Naive thymus-derived CD4-positive, alpha-beta T cell (primary cell): ENCODE data around the gene UNC13A. TPM values are rescaled to one million over a fixed set of nuclear protein-coding genes. Genes with fewer than 3 reads are reported as not detected.

ENCODE experiments used
- ATAC-seq: fragments of 150-1000 bp; cut with Tn5 transposase; 2 replicates; pipeline ENCODE4 v1.10.0; 2021; ENCODE audit warnings: mild to moderate bottlenecking, moderate library complexity
- CTCF ChIA-PET: fragments of 350-600 bp; sonication (Branson Sonifier 250); formaldehyde crosslinking; loops from one replicate; lab custom pipeline; 2021; ENCODE audit warnings: antibody characterized with exemption; lab: Charles Lee
- POLR2A ChIA-PET: fragments of 350-600 bp; sonication (Branson Sonifier 250); formaldehyde crosslinking; loops from one replicate; lab custom pipeline; 2021; ENCODE audit warnings: antibody characterized with exemption, inconsistent platforms; lab: Charles Lee
- DNase-seq, 9 donors: peaks; one replicate each; pipeline versions ENCODE4 v3.0.0 to v3.0.0-alpha.2; 2020 to 2022; ENCODE audit warnings: mixed read lengths in 1 of 9
- H3K27ac ChIP-seq: one replicate; pipeline ENCODE4 v1.7.0; 2013; ENCODE audit warnings: mild to moderate bottlenecking, low read depth, low read length, moderate library complexity
- H3K27me3 ChIP-seq, 2 donors: one replicate each; pipeline ENCODE4 v1.7.0; 2013; ENCODE audit warnings: low read length in 2 of 2, mild to moderate bottlenecking in 2 of 2, moderate library complexity in 2 of 2; ENCODE audit not compliant: control insufficient read depth in 2 of 2, insufficient read depth in 2 of 2
- H3K36me3 ChIP-seq, 3 experiments: 1 replicate in 2 of 3; 2 replicates in 1 of 3; pipeline ENCODE4 v1.7.0; 2013; ENCODE audit warnings: low read length in 3 of 3, mild to moderate bottlenecking in 3 of 3, moderate library complexity in 1 of 3; ENCODE audit not compliant: insufficient read depth in 3 of 3, control insufficient read depth in 2 of 3
- H3K4me1 ChIP-seq, 2 donors: one replicate each; pipeline ENCODE4 v1.7.0; 2013; ENCODE audit warnings: low read length in 2 of 2, mild to moderate bottlenecking in 2 of 2, moderate library complexity in 1 of 2; ENCODE audit not compliant: control insufficient read depth in 2 of 2, insufficient read depth in 2 of 2
- H3K4me3 ChIP-seq: 2 replicates; pipeline ENCODE4 v1.7.0; 2013; ENCODE audit warnings: mild to moderate bottlenecking, low read length
- H3K9me3 ChIP-seq, 3 experiments: 1 replicate in 2 of 3; 2 replicates in 1 of 3; pipeline ENCODE4 v1.7.0; 2013; ENCODE audit warnings: low read length in 3 of 3; ENCODE audit not compliant: control insufficient read depth in 2 of 3
- H3K27ac Mint-ChIP-seq, 9 donors: one replicate each; pipeline ENCODE4 v1.8.0; 2020 to 2022; ENCODE audit warnings: mixed read lengths in 9 of 9, mild to moderate bottlenecking in 8 of 9, moderate library complexity in 5 of 9, inconsistent platforms in 2 of 9
- H3K27me3 Mint-ChIP-seq, 5 donors: one replicate each; pipeline ENCODE4 v1.8.0; 2021 to 2022; ENCODE audit warnings: mixed read lengths in 5 of 5, mild to moderate bottlenecking in 1 of 5
- H3K36me3 Mint-ChIP-seq, 5 donors: one replicate each; pipeline ENCODE4 v1.8.0; 2020 to 2022; ENCODE audit warnings: mixed read lengths in 5 of 5, mild to moderate bottlenecking in 3 of 5, inconsistent platforms in 1 of 5
- H3K4me1 Mint-ChIP-seq, 7 donors: one replicate each; pipeline ENCODE4 v1.8.0; 2020 to 2022; ENCODE audit warnings: mixed read lengths in 7 of 7, mild to moderate bottlenecking in 3 of 7, inconsistent platforms in 1 of 7
- H3K4me3 Mint-ChIP-seq, 10 donors: one replicate each; pipeline ENCODE4 v1.8.0; 2020 to 2022; ENCODE audit warnings: mild to moderate bottlenecking in 10 of 10, mixed read lengths in 10 of 10, moderate library complexity in 6 of 10, inconsistent platforms in 2 of 10
- H3K9me3 Mint-ChIP-seq, 11 donors: one replicate each; pipeline ENCODE4 v1.8.0; 2020 to 2022; ENCODE audit warnings: mixed read lengths in 11 of 11, mild to moderate bottlenecking in 4 of 11, inconsistent platforms in 1 of 11, moderate library complexity in 1 of 11
- intact Hi-C, 2 donors: fragments of 100-400 bp; cut with micrococcal nuclease; formaldehyde crosslinking; loops; one replicate each; pipeline ENCODE4 v1.15.1; 2023
- polyA plus RNA-seq, 2 donors: library from polyadenylated mRNA; unstranded; fragments of 300-500 nt; fragmentation: Illumina TruSeq; gene quantifications; one replicate each; pipeline ENCODE4 v1.2.3, GENCODE V29; 2021
- total RNA-seq, 6 experiments: library from RNA in 5 of 6; stranded (reverse) in 5 of 6; gene quantifications; 1 replicate in 5 of 6; 2 replicates in 1 of 6; pipeline ENCODE4 v1.2.3 and lab custom pipeline; 2021 to 2026

Gene UNC13A
- total and polyA plus RNA-seq, 7 experiments from 2014 or later = 0.02 to 0.30 (median 0.04) TPM; not detected in 1

DNA sequence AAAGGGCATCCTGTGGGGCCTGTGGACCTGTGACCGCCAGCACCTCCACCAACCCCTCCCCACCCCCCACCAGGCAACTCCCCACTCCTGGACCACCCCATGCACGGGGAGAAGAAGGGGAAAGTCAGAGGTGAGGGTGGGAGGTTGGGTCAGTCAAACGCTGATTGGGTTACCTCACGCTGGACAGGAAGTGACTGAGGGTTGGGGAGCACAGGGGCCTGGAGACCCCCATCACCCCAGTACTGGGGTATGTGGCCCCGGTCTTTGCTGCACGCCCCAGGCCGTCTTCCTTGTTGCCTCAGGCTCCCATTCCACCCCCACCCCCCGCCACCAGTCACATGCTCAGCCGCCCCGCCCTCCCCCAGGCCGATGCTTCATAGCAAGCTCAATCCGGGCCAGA lies 73.7 kb downstream of the UNC13A start:
- ChIA-PET CTCF (no interaction called here), POLR2A (no interaction called here)
- ATAC-seq (no peak), DNase-seq (no peak)
- peaks cover 0 to 7% (median 0%) of the 10 kb centered on the region in 7 donors for H3K4me1 Mint-ChIP-seq
- H3K36me3 ChIP-seq = no peaks in the 10 kb centered on the region
- intact Hi-C loops = no loop called here
- H3K27ac Mint-ChIP-seq = no peak overlapping the region
- H3K9me3 Mint-ChIP-seq = peaks cover 0 to 3% (median 0%) of the 10 kb centered on the region in 11 donors
- no peak overlapping the region for H3K4me3 ChIP-seq
- H3K27ac ChIP-seq = no peak overlapping the region
- H3K9me3 ChIP-seq = no peaks in the 10 kb centered on the region
- no peak overlapping the region for H3K4me3 Mint-ChIP-seq
- H3K36me3 Mint-ChIP-seq = no peaks in the 10 kb centered on the region
- peaks cover 0 to 4% of the 10 kb centered on the region in 2 donors for H3K27me3 ChIP-seq
- peaks cover 0 to 5% of the 10 kb centered on the region in 2 donors for H3K4me1 ChIP-seq
- peaks cover 19 to 40% (median 26%) of the 10 kb centered on the region in 5 donors for H3K27me3 Mint-ChIP-seq

- Histone ChIP-seq H3K4me3 (no peak overlapping the region), H3K27me3 (peaks cover 0 to 4% of the 10 kb centered on the region in 2 donors), H3K4me1 (peaks cover 0 to 2% of the 10 kb centered on the region in 2 donors), H3K27ac (no peak overlapping the region), H3K36me3 (no peaks in the 10 kb centered on the region), H3K9me3 (no peaks in the 10 kb centered on the region)
- intact Hi-C loops = no loop called here
- ATAC-seq (no peak), DNase-seq (no peak)
- Mint-ChIP-seq H3K27ac (no peak overlapping the region), H3K4me3 (no peak overlapping the region), H3K4me1 (peaks cover 0 to 9% (median 4%) of the 10 kb centered on the region in 7 donors), H3K9me3 (peaks cover 0 to 3% (median 0%) of the 10 kb centered on the region in 11 donors), H3K36me3 (no peaks in the 10 kb centered on the region), H3K27me3 (peaks cover 2 to 19% (median 10%) of the 10 kb centered on the region in 5 donors)
- CTCF ChIA-PET = interaction anchor here (1.1 kb wide), 1 partner anchor 225 kb away, joined by 3 read pairs; no protein-coding TSS in a partner anchor
- POLR2A ChIA-PET = no interaction called here
Measured at GRCh38 chr19:17611462-17612244, 76.5 kb downstream of the UNC13A start.

GRCh38 chr19:17610384-17610783 lies 77.8 kb downstream of the UNC13A start:
- Histone ChIP-seq H3K4me3 (no peak overlapping the region), H3K4me1 (peaks cover 2 to 6% of the 10 kb centered on the region in 2 donors), H3K9me3 (no peaks in the 10 kb centered on the region), H3K36me3 (no peaks in the 10 kb centered on the region), H3K27ac (no peak overlapping the region), H3K27me3 (no peaks in the 10 kb centered on the region)
- Mint-ChIP-seq H3K4me3 (no peak overlapping the region), H3K27ac (no peak overlapping the region), H3K9me3 (peaks cover 0 to 5% (median 0%) of the 10 kb centered on the region in 11 donors), H3K27me3 (peaks cover 0 to 13% (median 9%) of the 10 kb centered on the region in 5 donors), H3K4me1 (peaks cover 0 to 12% (median 9%) of the 10 kb centered on the region in 7 donors), H3K36me3 (no peaks in the 10 kb centered on the region)
- intact Hi-C loops = no loop called here
- DNase-seq (peak in 5 of 9 donors; percentile 8 to 34 (median 30)), ATAC-seq (no peak)
- ChIA-PET CTCF (interaction anchor here (1.1 kb wide), 1 partner anchor 224 kb away, joined by 3 read pairs; no protein-coding TSS in a partner anchor), POLR2A (no interaction called here)

GRCh38 chr19:17607936-17608335 lies 80.2 kb downstream of the UNC13A start:
- H3K4me1 Mint-ChIP-seq = peaks cover 0 to 14% (median 9%) of the 10 kb centered on the region in 7 donors
- no peaks in the 10 kb centered on the region for H3K27me3 ChIP-seq
- no peaks in the 10 kb centered on the region for H3K9me3 ChIP-seq
- H3K36me3 ChIP-seq = no peaks in the 10 kb centered on the region
- POLR2A ChIA-PET = interaction anchor here (0.6 kb wide), 1 partner anchor 19 kb away, joined by 3 read pairs; no protein-coding TSS in a partner anchor
- no peak overlapping the region for H3K27ac ChIP-seq
- DNase-seq (no peak), ATAC-seq (no peak)
- H3K4me3 ChIP-seq = no peak overlapping the region
- peaks cover 2 to 7% of the 10 kb centered on the region in 2 donors for H3K4me1 ChIP-seq
- H3K27ac Mint-ChIP-seq = peak overlapping the region in 1 of 9 donors; percentile 8
- peaks cover 0 to 5% (median 0%) of the 10 kb centered on the region in 11 donors for H3K9me3 Mint-ChIP-seq
- H3K27me3 Mint-ChIP-seq = peaks cover 14 to 26% (median 19%) of the 10 kb centered on the region in 5 donors
- CTCF ChIA-PET = interaction anchor here (0.7 kb wide), 2 partner anchors 9 to 247 kb away, joined by 3 to 4 read pairs; no protein-coding TSS in a partner anchor
- H3K4me3 Mint-ChIP-seq = peak overlapping the region in 5 of 10 donors; percentile 6 to 81 (median 21)
- no peaks in the 10 kb centered on the region for H3K36me3 Mint-ChIP-seq
- intact Hi-C loops = loop anchor here in 1 of 2 donors (2.0 to 5.0 kb wide), 2 partner anchors 239 to 324 kb away; partner anchors contain the start of genes CCDC124 and JAK3

GRCh38 chr19:17606590-17607185 lies 81.5 kb downstream of the UNC13A start:
- no peaks in the 10 kb centered on the region for H3K36me3 ChIP-seq
- H3K9me3 ChIP-seq = no peaks in the 10 kb centered on the region
- DNase-seq (peak in 1 of 9 donors; percentile 6), ATAC-seq (no peak)
- no peaks in the 10 kb centered on the region for H3K27me3 ChIP-seq
- peak overlapping the region; percentile 64 to 91 (median 81) for H3K4me3 Mint-ChIP-seq
- intact Hi-C loops = loop anchor here in 1 of 2 donors (1.0 to 5.0 kb wide), 4 partner anchors 178 to 326 kb away; partner anchors contain the start of genes CCDC124 and JAK3
- H3K4me1 ChIP-seq = peaks cover 2 to 7% of the 10 kb centered on the region in 2 donors
- no peak overlapping the region for H3K27ac ChIP-seq
- H3K36me3 Mint-ChIP-seq = no peaks in the 10 kb centered on the region
- peaks cover 0 to 14% (median 9%) of the 10 kb centered on the region in 7 donors for H3K4me1 Mint-ChIP-seq
- peaks cover 23 to 39% (median 26%) of the 10 kb centered on the region in 5 donors for H3K27me3 Mint-ChIP-seq
- H3K27ac Mint-ChIP-seq = peak overlapping the region in 8 of 9 donors; percentile 46 to 84 (median 70)
- H3K4me3 ChIP-seq = peak overlapping the region; percentile 63
- ChIA-PET POLR2A (interaction anchor here (0.5 kb wide), 1 partner anchor 111 kb away, joined by 3 read pairs; no protein-coding TSS in a partner anchor), CTCF (interaction anchor here (0.6 to 1.5 kb wide), 2 partner anchors 10 to 93 kb away, joined by 3 to 6 read pairs; no protein-coding TSS in a partner anchor)
- peaks cover 0 to 5% (median 0%) of the 10 kb centered on the region in 11 donors for H3K9me3 Mint-ChIP-seq
